ENCODE results near the gene EEF2K.
A peak's percentile ranks its signal among the peaks of the same experiment; 100 is the strongest.
"Not testable (repeated sequence)": the region's sequence is repeated elsewhere in the genome, so short reads cannot be mapped to it uniquely, and the experiment has no call there.

Gene EEF2K

DNA sequence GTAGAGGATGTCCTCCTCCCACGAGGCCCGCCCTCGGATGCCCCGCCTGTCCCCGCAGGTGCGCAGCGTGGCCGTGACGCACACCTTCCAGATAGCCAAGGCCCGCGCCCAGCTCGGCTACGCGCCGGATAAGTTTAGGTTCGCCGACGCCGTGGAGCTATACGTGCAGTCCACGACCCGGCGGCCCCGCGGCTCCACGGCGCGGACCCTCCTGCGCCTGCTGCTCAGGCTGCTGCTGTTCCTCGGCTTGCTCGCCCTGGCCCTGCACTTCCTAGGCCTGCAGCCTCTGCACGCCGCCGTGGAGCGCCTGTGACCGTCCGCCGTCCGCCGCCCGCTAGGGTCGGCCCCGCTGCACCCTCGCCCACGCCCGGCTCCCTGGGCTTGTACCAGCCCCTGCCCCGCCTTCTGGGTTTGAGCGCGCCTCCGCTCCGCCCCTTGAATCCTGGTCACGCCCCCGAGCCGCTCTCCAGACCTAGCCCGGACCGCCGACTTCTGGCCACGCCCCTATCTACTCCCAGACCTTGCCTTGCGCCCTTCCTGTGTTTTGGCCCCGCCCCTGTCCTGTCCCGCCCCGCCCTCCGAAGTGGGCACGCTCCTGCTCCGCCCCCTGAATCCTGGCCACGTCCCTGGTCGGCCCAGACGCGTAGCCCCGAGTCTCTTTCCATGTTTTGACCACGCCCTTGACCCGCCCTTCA lies 15.8 kb upstream of the EEF2K start:
- DNase-seq, result peak; percentile 98

DNA sequence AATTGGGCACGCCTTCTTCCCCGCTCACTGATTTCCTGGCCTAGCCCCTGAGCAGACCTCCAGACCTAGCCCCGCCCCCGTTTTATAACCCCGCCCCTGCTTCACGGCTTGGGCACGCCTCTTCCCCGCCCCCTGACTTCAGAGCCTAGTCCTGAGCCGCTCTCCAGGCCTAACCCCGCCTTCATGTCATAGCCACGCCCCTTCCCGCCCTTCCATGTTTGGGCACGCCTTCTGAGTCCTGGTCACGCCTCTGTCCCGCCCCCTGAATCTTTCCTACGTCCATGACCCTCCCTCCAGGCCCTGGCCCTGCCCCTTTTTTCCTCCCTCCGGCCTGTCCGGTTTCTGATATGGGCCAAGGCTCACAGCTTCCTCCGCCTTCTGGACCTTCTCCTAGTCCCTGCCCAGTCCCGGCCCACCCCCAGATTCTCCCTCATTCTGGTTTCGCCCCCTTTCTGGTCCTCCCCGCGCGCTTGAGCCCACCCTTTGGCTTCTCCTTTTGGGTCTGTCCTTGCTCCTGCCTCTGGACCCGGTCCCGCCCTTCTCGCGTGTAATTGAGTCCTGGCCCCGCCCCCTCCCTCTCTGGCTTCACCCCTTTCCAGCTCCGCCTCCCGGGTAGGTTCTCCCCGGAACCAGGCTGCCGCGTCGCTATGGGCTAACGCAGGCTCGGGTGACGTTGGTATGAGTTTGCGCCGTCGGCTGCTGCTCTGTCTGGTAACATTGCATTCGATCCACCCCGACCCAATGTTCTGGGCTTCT lies 15.1 kb upstream of the EEF2K start:
- DNase-seq, result peak; percentile 98

DNA sequence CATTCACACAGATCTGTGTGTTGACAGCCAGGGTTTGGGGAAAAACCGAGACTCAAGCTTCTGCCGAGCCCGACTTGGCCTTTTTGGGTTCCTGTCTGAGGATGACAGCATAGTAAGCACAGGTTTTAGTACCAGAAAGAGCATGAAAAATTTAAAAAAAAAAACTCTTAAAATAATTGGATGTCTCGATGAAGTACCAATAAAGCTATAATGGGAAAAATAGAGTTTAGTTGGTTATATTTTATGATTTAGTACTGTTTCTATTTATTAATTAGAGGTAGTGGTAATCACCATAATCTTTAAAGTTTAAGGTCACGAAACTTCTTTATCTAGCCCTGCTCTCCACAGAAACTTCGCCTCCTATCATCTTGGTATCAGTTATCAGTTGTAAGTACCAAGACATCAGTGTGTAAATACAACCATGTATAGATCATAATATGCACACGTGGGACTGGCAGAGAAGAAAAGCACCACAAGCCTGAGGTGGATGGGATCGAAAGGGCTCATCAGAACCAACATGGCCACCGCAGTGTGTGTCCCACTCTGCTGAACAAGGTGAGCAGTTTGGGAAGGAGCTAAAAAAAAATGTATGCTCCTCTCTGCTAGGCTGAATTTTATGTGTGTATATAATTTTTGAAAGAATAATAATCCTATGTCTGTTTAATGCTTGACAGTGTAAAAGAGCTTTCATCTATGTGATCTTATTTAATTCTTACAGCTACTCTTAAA lies 14.4 kb upstream of the EEF2K start:
- DNase-seq, result peak; percentile 30

GRCh38 chr16:22192261-22193062 lies 13.6 kb upstream of the EEF2K start:
- DNase-seq, result peak; percentile 31

GRCh38 chr16:22193063-22193411 lies 13.0 kb upstream of the EEF2K start:
- no peak for DNase-seq

DNA sequence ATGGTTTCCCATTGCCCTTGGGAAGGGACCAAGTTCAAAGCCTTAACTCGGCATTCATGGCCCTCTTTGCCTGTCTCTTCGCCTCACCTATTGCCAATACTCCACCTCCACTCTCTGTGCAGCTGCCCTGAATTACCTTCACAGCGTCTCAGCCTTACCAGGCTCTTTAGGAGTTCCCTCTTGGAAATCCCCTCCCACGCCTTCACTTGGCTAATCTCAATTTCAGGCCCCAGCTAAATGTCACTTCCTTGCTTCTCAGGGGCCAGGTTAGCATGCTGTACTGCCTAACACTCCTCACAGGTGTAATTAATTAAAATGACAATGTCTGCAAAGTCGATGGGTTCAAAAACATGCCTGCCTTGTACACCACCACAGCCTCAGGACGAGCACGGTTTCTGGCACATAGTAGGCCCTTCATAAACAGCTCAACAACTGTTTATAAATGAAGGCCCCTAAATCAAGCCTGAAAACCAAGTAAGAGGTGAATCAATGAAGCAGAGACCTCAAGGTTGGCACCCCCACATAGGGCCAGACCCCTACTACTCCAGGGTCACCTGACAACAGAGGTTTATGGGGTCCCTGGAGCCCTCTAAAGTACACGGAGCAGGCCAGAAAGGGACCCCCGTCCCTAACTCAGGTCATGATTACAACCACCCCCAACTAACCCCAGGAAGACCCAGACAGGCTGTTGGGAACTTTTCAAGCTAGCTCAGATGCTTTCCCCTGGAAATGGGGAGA lies 11.2 kb upstream of the EEF2K start:
- DNase-seq, result no peak

GRCh38 chr16:22195445-22195694 lies 10.7 kb upstream of the EEF2K start:
- DNase-seq, result no peak

- DNase-seq, result peak; percentile 98
Observed at GRCh38 chr16:22195695-22196558, 10.2 kb upstream of the EEF2K start.

GRCh38 chr16:22196559-22197168 lies 9.4 kb upstream of the EEF2K start:
- not testable (repeated sequence) for DNase-seq

- no peak for DNase-seq
Observed at GRCh38 chr16:22198547-22199293, 7.4 kb upstream of the EEF2K start.

DNA sequence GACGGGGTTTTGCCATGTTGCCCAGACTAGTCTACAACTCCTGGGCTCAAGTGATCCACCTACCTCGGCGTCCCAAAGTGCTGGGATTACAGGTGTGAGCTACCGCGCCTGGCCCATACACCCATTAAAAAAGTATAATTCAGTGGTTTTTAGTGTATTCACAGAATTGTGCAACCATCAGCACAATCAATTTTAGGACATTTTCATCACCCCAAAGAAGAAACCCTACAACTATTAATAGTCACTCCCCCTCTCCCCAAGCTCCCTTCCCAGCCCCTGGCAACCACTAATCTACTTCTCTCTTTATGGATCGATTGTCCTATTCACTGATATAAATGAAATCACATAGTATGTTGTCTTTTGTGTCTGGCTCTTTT lies 3.8 kb upstream of the EEF2K start:
- DNase-seq, result no peak

DNA sequence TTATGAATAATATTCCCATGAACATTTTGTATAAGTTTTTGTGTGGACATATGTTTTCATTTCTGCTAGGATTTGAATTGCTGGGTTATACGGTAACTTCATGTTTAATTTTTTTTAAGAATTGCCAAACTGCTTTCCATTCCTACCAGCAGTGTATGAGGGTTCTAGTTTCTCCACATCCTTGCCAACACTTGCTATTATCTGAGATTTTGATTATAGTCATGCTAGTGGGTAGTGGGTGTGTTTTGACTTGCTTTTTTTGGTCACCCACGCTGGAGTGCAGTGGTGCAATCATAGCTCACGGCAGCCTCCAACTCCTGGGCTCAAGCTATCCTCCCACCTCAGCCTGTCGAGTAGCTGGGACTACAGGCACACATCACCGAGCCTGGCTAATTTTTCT lies 3.0 kb upstream of the EEF2K start:
- no peak for DNase-seq

- DNase-seq, result no peak
Observed at GRCh38 chr16:22204091-22204655, 1.9 kb upstream of the EEF2K start.

- DNase-seq, result no peak
Observed at GRCh38 chr16:22205577-22206012, 483 bp upstream of the EEF2K start.

DNA sequence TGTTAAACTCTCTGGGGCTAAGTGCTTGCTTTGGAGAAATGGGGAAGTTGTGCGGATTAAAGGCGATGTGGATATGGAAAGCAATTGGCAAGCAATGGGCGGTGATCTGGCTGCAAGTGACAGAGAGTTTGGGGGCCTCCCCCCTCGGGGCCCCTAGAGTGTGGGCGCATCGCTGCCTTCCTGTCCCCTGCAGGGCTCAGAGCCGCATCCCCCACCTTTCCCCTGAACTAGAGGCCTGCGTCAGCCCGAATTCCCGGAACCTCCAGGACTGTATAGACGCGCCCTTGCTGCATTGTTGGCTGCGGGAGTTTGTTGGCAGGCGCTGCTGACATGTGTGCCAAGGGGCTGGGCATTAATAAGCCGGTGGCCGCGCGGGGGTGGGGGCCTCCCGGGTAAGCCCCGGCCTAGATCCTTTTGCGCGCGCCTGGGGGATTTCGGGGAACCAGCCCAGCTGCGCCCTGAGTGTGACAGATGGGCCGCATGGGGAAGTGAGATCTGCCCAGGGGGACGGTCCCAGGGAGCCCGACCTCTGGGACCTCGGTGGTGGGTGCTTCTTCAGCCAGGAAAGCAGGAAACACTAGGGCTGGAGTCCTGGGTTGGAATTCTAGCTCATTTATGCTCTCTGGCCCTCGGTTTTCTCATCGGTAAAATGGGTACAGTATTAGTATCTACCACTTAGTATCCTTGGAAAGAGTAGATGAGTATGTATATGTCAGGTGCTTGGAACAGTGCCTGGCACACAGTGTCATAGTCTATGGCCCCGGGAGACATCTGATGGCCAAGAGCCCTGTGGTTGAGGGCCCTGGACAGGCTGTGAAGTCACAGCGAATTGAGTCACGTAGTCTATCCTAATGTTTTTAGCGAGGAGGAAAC lies 1.0 kb downstream of the EEF2K start:
- peak; percentile 78 for DNase-seq

DNA sequence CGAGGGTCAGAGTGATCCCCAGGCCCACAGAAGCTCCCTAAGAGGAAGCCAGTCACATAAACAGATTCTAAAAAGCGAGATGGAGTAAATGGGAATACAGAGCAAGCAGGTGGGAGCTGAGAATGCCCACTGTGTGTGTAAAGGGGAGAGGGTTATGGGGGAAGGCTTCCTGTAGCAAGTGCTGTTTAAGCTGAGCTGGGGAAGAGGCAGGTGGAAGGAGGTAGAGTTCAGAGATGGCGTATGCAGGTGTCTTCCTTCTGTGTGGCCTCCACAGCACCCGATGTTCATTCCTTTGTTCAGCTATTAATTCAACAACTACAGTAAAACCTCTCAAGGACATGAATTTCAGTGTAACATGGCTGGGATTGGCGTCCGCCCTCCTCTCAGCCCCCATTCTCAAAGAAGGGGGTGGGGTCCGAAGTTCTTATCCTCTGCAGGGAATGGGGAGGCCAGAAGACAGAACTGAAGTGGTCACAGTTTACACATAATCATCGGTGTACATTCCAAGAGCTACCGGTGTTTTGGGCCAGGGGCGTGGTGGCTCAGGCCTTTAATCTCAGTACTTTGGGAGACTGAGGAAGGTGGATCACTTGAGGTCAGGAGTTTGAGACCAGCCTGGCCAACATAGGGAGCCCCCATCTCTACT lies 1.8 kb downstream of the EEF2K start:
- no peak for DNase-seq

- DNase-seq, result no peak
Observed at GRCh38 chr16:22210285-22210684, 4.2 kb downstream of the EEF2K start.

GRCh38 chr16:22210854-22211253 lies 4.8 kb downstream of the EEF2K start:
- DNase-seq, result no peak

DNA sequence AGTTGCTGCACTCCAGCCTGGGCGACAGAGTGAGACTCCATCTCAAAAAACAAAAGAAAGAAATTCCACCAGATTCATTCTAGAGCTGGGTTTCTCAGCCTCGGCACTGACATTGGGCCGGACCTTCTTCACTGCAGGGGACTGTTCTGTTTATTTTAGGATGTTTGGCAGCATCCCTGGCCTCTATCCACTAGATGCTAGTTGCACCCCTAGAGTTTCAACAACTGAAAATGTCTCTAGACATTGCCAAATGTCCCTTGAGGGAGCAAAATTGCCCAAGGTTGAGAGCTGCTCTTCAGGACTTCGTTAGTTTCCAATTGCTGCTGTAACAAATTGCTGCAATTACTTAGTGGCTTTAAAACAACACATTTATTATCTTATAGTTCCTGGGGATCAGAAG lies 7.2 kb downstream of the EEF2K start:
- no peak for DNase-seq
